Skeletal muscle tissue (tissue), 4 donors: ENCODE results near the gene LCE1F. TPM values are rescaled to one million over a fixed set of nuclear protein-coding genes. Genes with fewer than 3 reads are reported as not detected.

Experiments used
- H3K27ac ChIP-seq: one replicate; pipeline ENCODE4 v1.7.0; 2013; ENCODE audit warnings: mild to moderate bottlenecking, low read depth, low read length, inconsistent platforms
- H3K27me3 ChIP-seq, 3 donors: one replicate each; pipeline ENCODE4 v1.7.0; 2013; ENCODE audit warnings: low read length in 3 of 3; ENCODE audit not compliant: control insufficient read depth in 3 of 3, insufficient read depth in 3 of 3
- H3K36me3 ChIP-seq, 3 donors: one replicate each; pipeline ENCODE4 v1.7.0; 2013; ENCODE audit warnings: low read length in 3 of 3; ENCODE audit not compliant: control insufficient read depth in 3 of 3, insufficient read depth in 3 of 3
- H3K4me1 ChIP-seq, 3 donors: one replicate each; pipeline ENCODE4 v1.7.0; 2013; ENCODE audit warnings: low read length in 3 of 3, mild to moderate bottlenecking in 3 of 3; ENCODE audit not compliant: control insufficient read depth in 3 of 3, insufficient read depth in 3 of 3
- H3K4me3 ChIP-seq, 3 donors: one replicate each; pipeline ENCODE4 v1.7.0; 2013; ENCODE audit warnings: low read length in 3 of 3
- H3K9ac ChIP-seq, 3 donors: one replicate each; pipeline ENCODE4 v1.7.0; 2013; ENCODE audit warnings: low read length in 3 of 3, mild to moderate bottlenecking in 3 of 3, moderate library complexity in 2 of 3, low read depth in 1 of 3
- H3K9me3 ChIP-seq, 3 donors: one replicate each; pipeline ENCODE4 v1.7.0; 2013; ENCODE audit warnings: low read length in 3 of 3; ENCODE audit not compliant: control insufficient read depth in 3 of 3
- total RNA-seq: library from RNA; depleted of rRNA; stranded (reverse); fragments of >200 nt; gene quantifications from one replicate; pipeline ENCODE4 v1.2.3, GENCODE V29; 2014
- donor health status: Osteomylitis.

The LCE1F gene
- not detected for total RNA-seq

DNA sequence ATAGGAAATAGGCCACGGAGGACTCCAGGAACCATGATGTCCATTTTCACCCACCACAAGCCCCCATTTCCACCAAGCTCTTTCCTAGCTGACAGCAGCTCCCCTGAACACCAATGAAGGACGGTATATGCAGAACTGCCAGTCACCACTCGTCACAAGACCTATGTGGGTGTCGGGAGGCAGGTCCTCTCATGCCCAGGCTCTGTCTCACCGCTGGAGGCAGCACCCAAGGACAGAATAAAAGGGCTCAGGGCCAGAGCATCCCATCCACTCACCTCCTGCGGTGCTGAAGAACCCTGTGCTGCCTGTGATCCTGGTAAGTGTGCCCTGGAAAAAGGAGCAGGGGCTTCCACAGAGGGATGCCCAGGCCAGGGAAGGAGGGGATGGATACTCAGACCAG, at the start of gene LCE1F:
TSS of gene LCE1F (plus strand) at position 266 of the 400 bp plus-strand sequence. CDS start 1,232 bp downstream, outside the sequence.
- H3K4me1 ChIP-seq, result no peaks in the 10 kb centered on the region
- H3K9me3 ChIP-seq, result peaks cover 0 to 4% (median 3%) of the 10 kb centered on the region in 3 donors
- H3K27me3 ChIP-seq, result no peaks in the 10 kb centered on the region
- no peak within 1 kb of the TSS for H3K27ac ChIP-seq
- H3K9ac ChIP-seq, result no peak within 1 kb of the TSS
- H3K36me3 ChIP-seq, result no peaks in the 10 kb centered on the region
- no peak within 1 kb of the TSS for H3K4me3 ChIP-seq

DNA sequence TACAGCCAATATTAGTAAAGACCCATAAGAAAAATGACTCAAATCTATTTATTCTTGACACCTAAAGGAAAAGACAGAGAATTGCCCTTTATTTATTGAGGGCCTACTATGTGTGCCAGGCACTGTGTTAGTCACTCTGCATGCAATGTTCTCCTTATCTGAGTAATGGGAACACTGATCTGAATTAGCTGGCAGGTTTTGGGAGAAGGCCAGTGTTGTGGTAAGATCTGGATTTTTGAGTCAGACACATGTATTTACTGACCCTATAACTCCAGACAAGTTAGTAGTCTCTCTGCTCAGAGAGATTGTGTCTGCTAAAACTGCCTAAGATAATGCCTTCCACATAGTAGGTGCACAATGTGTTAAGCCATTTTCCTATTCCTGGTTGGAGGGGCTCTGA, 49.7 kb upstream of the LCE1F start:
- no peaks in the 10 kb centered on the region for H3K9me3 ChIP-seq
- H3K4me1 ChIP-seq, result no peaks in the 10 kb centered on the region
- H3K9ac ChIP-seq, result no peak overlapping the region
- no peaks in the 10 kb centered on the region for H3K27me3 ChIP-seq
- no peaks in the 10 kb centered on the region for H3K36me3 ChIP-seq
- no peak overlapping the region for H3K4me3 ChIP-seq
- no peak overlapping the region for H3K27ac ChIP-seq

DNA sequence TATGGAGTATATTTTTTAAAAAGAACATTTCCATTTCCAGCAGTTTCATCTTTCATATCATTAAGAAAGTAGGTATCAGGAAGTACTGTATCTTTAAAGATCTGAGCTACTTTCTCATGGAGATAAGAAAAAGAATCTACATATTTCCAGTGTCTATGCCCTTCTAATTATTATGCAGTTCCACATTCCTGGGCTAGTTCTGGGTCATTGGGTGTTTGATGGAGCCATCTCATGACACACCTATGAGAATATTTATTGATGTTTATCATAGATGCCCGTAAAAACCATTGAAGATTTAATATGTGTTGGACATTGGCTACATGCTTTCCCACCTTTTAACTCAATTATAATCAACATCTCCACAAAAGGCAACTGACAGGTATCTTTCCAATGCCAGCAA, 46.0 kb upstream of the LCE1F start:
- Histone ChIP-seq H3K27me3 (no peaks in the 10 kb centered on the region), H3K4me3 (no peak overlapping the region), H3K4me1 (no peaks in the 10 kb centered on the region), H3K9me3 (no peaks in the 10 kb centered on the region), H3K27ac (no peak overlapping the region), H3K9ac (no peak overlapping the region), H3K36me3 (no peaks in the 10 kb centered on the region)

DNA sequence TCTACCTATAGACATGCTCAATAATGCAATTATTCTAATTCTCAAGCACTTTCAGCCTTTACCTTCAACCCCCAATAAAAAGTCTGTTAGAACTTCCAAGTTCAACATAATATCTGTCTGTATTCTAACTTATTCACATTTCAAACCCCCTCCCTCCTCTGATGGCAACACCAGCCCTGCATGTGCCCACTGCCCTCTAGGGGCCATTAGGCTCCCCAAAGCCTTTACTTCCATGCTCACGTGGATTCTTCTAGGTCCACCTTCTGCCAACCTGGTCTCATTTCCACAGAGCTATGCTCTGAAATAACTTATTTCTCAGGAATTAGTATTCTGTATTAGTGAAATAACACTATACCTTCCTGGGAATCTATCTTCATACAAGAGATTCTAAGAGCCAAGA, 39.3 kb upstream of the LCE1F start:
- Histone ChIP-seq H3K9ac (no peak overlapping the region), H3K27me3 (no peaks in the 10 kb centered on the region), H3K9me3 (no peaks in the 10 kb centered on the region), H3K36me3 (no peaks in the 10 kb centered on the region), H3K4me3 (no peak overlapping the region), H3K4me1 (no peaks in the 10 kb centered on the region), H3K27ac (no peak overlapping the region)

DNA sequence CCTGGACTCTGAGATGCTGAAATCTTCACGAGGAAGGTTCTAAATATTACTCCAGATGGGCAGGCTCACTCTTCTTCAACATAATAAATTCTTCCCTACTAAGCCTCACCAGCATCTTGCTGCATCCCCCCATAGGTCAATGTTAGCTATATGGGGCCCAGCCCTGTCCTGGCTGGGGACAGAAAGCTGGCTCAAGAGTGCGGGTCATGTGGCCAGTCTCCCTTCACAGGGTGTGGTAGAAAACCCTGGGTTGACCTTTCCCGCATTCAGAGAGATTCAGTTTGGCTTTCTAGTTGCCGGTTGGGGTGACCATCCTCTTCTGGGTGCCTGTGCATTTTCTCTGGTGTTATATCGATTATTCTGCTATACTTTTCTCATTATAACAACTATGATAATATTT, 36.9 kb upstream of the LCE1F start:
- Histone ChIP-seq H3K36me3 (no peaks in the 10 kb centered on the region), H3K4me3 (no peak overlapping the region), H3K27me3 (no peaks in the 10 kb centered on the region), H3K27ac (no peak overlapping the region), H3K9me3 (no peaks in the 10 kb centered on the region), H3K4me1 (no peaks in the 10 kb centered on the region), H3K9ac (no peak overlapping the region)

DNA sequence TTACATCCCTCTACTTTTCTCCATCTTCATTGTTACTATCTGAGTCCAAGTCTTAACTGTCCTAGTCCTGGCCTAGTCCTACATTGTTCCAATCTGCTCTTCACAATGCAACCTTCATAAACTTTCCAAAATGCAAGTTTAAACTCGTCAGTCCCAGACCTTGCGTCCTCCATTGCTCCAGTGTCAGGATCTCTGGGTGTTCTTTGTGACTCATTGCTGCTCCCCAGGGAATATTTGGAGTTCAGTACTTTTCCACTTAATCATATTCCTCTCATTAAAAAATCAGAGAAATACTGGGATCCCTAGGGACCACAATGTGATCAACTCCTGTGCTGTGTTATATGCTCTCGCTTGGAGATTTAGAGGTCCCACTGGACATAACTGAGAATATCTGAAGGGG, 35.1 kb upstream of the LCE1F start:
- no peak overlapping the region for H3K27ac ChIP-seq
- H3K36me3 ChIP-seq, result no peaks in the 10 kb centered on the region
- H3K4me3 ChIP-seq, result no peak overlapping the region
- H3K9ac ChIP-seq, result no peak overlapping the region
- H3K9me3 ChIP-seq, result no peaks in the 10 kb centered on the region
- no peaks in the 10 kb centered on the region for H3K4me1 ChIP-seq
- peaks cover 0 to 2% (median 0%) of the 10 kb centered on the region in 3 donors for H3K27me3 ChIP-seq

DNA sequence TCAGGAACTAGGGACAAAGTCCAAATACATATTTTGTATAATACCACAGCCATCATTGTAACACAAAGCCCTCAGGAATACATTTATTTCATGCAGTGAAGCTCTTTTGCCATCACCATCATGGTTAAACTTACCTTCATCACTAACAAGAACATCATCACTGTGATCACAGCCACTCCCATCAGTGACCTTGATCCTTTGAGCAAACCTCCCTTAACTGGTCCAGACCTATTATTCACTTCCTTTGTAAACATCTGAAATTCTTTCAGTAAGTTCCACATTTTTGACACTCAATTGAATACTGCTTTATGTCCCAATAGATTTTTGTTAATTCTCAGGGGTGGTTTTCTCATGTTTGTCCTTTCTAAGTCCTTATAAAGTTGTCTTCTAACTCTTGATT, 33.3 kb upstream of the LCE1F start:
- no peaks in the 10 kb centered on the region for H3K4me1 ChIP-seq
- no peak overlapping the region for H3K9ac ChIP-seq
- H3K27ac ChIP-seq, result no peak overlapping the region
- H3K36me3 ChIP-seq, result no peaks in the 10 kb centered on the region
- no peak overlapping the region for H3K4me3 ChIP-seq
- H3K27me3 ChIP-seq, result peaks cover 0 to 2% (median 0%) of the 10 kb centered on the region in 3 donors
- H3K9me3 ChIP-seq, result no peaks in the 10 kb centered on the region

GRCh38 chr1:152743371-152744145, 31.4 kb upstream of the LCE1F start:
- H3K9ac ChIP-seq, result no peak overlapping the region
- H3K4me1 ChIP-seq, result no peaks in the 10 kb centered on the region
- H3K9me3 ChIP-seq, result no peaks in the 10 kb centered on the region
- H3K27ac ChIP-seq, result no peak overlapping the region
- peaks cover 0 to 2% (median 0%) of the 10 kb centered on the region in 3 donors for H3K27me3 ChIP-seq
- H3K4me3 ChIP-seq, result no peak overlapping the region
- H3K36me3 ChIP-seq, result no peaks in the 10 kb centered on the region

DNA sequence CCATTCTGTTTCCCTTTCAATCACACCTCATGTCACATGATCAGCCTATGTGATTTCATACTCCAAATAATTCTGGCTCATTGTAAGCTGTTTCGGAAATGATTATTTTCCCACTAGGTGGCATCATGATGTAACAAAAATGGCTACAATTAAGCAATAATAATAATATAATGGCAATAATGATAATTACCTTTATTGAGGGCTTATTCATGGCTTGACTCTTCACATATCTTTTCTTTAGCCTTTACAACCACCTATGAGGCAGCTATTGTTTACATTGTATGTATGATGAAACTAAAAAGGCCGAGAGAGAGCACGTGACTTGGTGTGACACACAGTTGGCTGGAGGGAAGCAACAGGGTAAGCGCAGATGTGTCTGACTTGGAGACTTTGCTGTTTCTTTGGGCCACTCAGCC, 29.6 kb upstream of the LCE1F start:
- Histone ChIP-seq H3K9me3 (no peaks in the 10 kb centered on the region), H3K4me1 (no peaks in the 10 kb centered on the region), H3K4me3 (no peak overlapping the region), H3K27me3 (peaks cover 0 to 2% (median 0%) of the 10 kb centered on the region in 3 donors), H3K36me3 (no peaks in the 10 kb centered on the region), H3K27ac (no peak overlapping the region), H3K9ac (no peak overlapping the region)

- Histone ChIP-seq H3K27ac (no peak overlapping the region), H3K4me3 (no peak overlapping the region), H3K9ac (no peak overlapping the region), H3K9me3 (no peaks in the 10 kb centered on the region), H3K4me1 (no peaks in the 10 kb centered on the region), H3K36me3 (no peaks in the 10 kb centered on the region), H3K27me3 (peaks cover 0 to 5% (median 0%) of the 10 kb centered on the region in 3 donors)
Observed at GRCh38 chr1:152745765-152746444, 29.0 kb upstream of the LCE1F start.
